K562 (cell line): ENCODE data around the gene B3GAT2. TPM values are rescaled to one million over a fixed set of nuclear protein-coding genes. Genes with fewer than 3 reads are reported as not detected.

ENCODE experiments used
- ATAC-seq: fragments of 200-7000 bp; cut with Tn5 transposase; 3 replicates; pipeline ENCODE4 v1.9.1; 2020; ENCODE audit warnings: moderate library complexity
- BruUV-seq: library from RNA; stranded (reverse); fragments of 400-500 nt; replicated peaks from 2 replicates; lab custom pipeline; 2021; lab: Mats Ljungman, UMichigan
- CTCF ChIA-PET: fragments of 300-600 bp; formaldehyde crosslinking; extraction: SDS; loops from one replicate; lab custom pipeline; 2021; ENCODE audit warnings: low intra/inter-chr PET ratio; lab: Yijun Ruan, JAX
- POLR2A ChIA-PET: fragments of 300-600, 350-650 bp; sonication (Branson Sonifier 250); formaldehyde crosslinking; extraction: SDS; loops from one replicate; lab custom pipeline; 2021; ENCODE audit warnings: antibody characterized with exemption, inconsistent platforms; lab: Yijun Ruan, JAX
- DNase-seq, 4 experiments: peaks; one replicate each; pipeline versions ENCODE4 v3.0.0 to v3.0.0-alpha.2; 2011 to 2018; ENCODE audit warnings: low spot score in 3 of 4, mixed read lengths in 3 of 4; ENCODE audit errors: extremely low read depth in 1 of 4
- FAIRE-seq: peaks from 2 replicates; lab custom pipeline; 2011; peaks lifted over from hg19 to GRCh38; lab: Jason Lieb, UNC
- H2AFZ ChIP-seq: 2 replicates; pipeline ENCODE4 v1.6.0; 2011; ENCODE audit warnings: low read depth, low read length, control low read depth, inconsistent platforms
- H3K27ac ChIP-seq: fragments of 200-600 bp; 3 replicates; pipeline ENCODE4 v1.8.0; 2011; ENCODE audit warnings: low read depth, mild to moderate bottlenecking, control low read depth, inconsistent platforms, low read length, moderate library complexity, mixed read lengths; ENCODE audit errors: extremely low read depth
- H3K27me3 ChIP-seq, 2 experiments: fragments of 300-600 bp in 1 of 2; 2 replicates in 1 of 2; 3 replicates in 1 of 2; pipeline versions ENCODE4 v1.6.0 to v1.8.0; 2011; ENCODE audit warnings: inconsistent platforms in 2 of 2, low read length in 2 of 2, mild to moderate bottlenecking in 1 of 2, mixed read lengths in 1 of 2, moderate library complexity in 1 of 2; ENCODE audit not compliant: control insufficient read depth in 2 of 2, insufficient read depth in 2 of 2
- H3K36me3 ChIP-seq: fragments of 300-600 bp; 3 replicates; pipeline ENCODE4 v1.8.0; 2011; ENCODE audit warnings: mild to moderate bottlenecking, low read length, inconsistent platforms; ENCODE audit not compliant: control insufficient read depth, insufficient read depth
- H3K4me1 ChIP-seq, 2 experiments: fragments of 200-600 bp in 1 of 2; replicated peaks in 1 of 2; 2 replicates in 1 of 2; 3 replicates in 1 of 2; pipeline versions ENCODE4 v1.5.1 to v1.8.0; 2011; ENCODE audit warnings: inconsistent platforms in 2 of 2, low read length in 2 of 2, mild to moderate bottlenecking in 1 of 2, mixed read lengths in 1 of 2, moderate library complexity in 1 of 2; ENCODE audit not compliant: control insufficient read depth in 2 of 2, insufficient read depth in 2 of 2
- H3K4me2 ChIP-seq: 2 replicates; pipeline ENCODE4 v1.6.1; 2011; ENCODE audit warnings: low read length, control low read depth, inconsistent platforms, mixed read lengths; ENCODE audit not compliant: insufficient read depth
- H3K4me3 ChIP-seq: fragments of 200-600 bp; sonication (generic), shearing (Covaris generic); 2 replicates; pipeline ENCODE4 v1.5.1; 2016; ENCODE audit warnings: control low read depth, inconsistent platforms
- H3K79me2 ChIP-seq: fragments of 200-600 bp; 3 replicates; pipeline ENCODE4 v1.8.0; 2011; ENCODE audit warnings: low read length, inconsistent platforms; ENCODE audit not compliant: control insufficient read depth, insufficient read depth
- H3K9ac ChIP-seq, 2 experiments: 2 replicates each; pipeline versions ENCODE4 v1.6.0 to v1.6.1; 2011; ENCODE audit warnings: low read depth in 2 of 2, low read length in 2 of 2, control low read depth in 1 of 2, inconsistent platforms in 1 of 2, mild to moderate bottlenecking in 1 of 2, mixed read lengths in 1 of 2; ENCODE audit not compliant: insufficient read depth in 1 of 2
- H3K9me1 ChIP-seq: one replicate; pipeline ENCODE4 v1.6.0; 2011; ENCODE audit warnings: inconsistent platforms, mild to moderate bottlenecking, low read length, moderate library complexity; ENCODE audit not compliant: control insufficient read depth, insufficient read depth
- H3K9me3 ChIP-seq: replicated peaks from 2 replicates; pipeline ENCODE4 v1.5.1; 2011; ENCODE audit warnings: low read depth, low read length, inconsistent platforms; ENCODE audit not compliant: control insufficient read depth, insufficient read depth
- H4K20me1 ChIP-seq: replicated peaks from 2 replicates; pipeline ENCODE4 v1.6.1; 2011; ENCODE audit warnings: low read length, inconsistent platforms, mixed read lengths; ENCODE audit not compliant: control insufficient read depth, insufficient read depth
- ASH1L ChIP-seq: fragments of 450-650 bp; IDR thresholded peaks from 2 replicates; pipeline ENCODE4 v1.6.1; 2018; ENCODE audit warnings: borderline replicate concordance, mild to moderate bottlenecking, low read depth; ENCODE audit not compliant: partially characterized antibody
- BCOR ChIP-seq: fragments of 450-650 bp; IDR thresholded peaks from 2 replicates; pipeline ENCODE4 v1.6.1; 2016
- CTCF ChIP-seq, 3 experiments: IDR thresholded peaks in 2 of 3; conservative IDR thresholded peaks in 1 of 3; 2 replicates each; pipeline ENCODE4 v1.5.1; 2011 to 2012; ENCODE audit warnings: low read length in 3 of 3, mild to moderate bottlenecking in 3 of 3, control low read depth in 2 of 3, improper control_type of control experiment in 1 of 3, inconsistent platforms in 1 of 3, low read depth in 1 of 3, mixed read lengths in 1 of 3, moderate library complexity in 1 of 3; ENCODE audit not compliant: insufficient read depth in 2 of 3
- DEAF1 ChIP-seq: fragments of 450-650 bp; formaldehyde crosslinking; IDR thresholded peaks from 2 replicates; pipeline ENCODE4 v1.4.0; 2020; ENCODE audit warnings: mild to moderate bottlenecking, moderate library complexity
- DNMT1 ChIP-seq: fragments of 450-650 bp; IDR thresholded peaks from 2 replicates; pipeline ENCODE4 v1.6.1; 2016; ENCODE audit warnings: antibody characterized with exemption, mild to moderate bottlenecking
- GATAD2B ChIP-seq: fragments of 450-650 bp; IDR thresholded peaks from 2 replicates; pipeline ENCODE4 v1.6.1; 2017; ENCODE audit warnings: mild to moderate bottlenecking, borderline replicate concordance
- KHSRP ChIP-seq: fragments of 450-650 bp; IDR thresholded peaks from 2 replicates; pipeline ENCODE4 v1.6.1; 2017
- MLX ChIP-seq, 2 experiments: fragments of 450-650 bp in 1 of 2; sonication (generic) in 1 of 2; formaldehyde crosslinking; conservative IDR thresholded peaks; 2 replicates each; pipeline versions ENCODE4 v1.4.0 to v1.8.1; 2020 to 2022; ENCODE audit warnings: mild to moderate bottlenecking in 1 of 2, missing genetic modification reagents in 1 of 2
- RAD21 ChIP-seq, 2 experiments: fragments of 250-450 bp in 1 of 2; fragments of 450-650 bp in 1 of 2; sonication (Bioruptor Pico) in 1 of 2; formaldehyde crosslinking in 1 of 2; IDR thresholded peaks in 1 of 2; conservative IDR thresholded peaks in 1 of 2; 2 replicates each; pipeline versions ENCODE4 v1.4.0 to v1.8.0; 2020 to 2022; ENCODE audit warnings: mild to moderate bottlenecking in 2 of 2, moderate library complexity in 1 of 2
- RBM25 ChIP-seq: fragments of 200-400 bp; formaldehyde crosslinking; IDR thresholded peaks from 2 replicates; pipeline ENCODE4 v1.6.1; 2018; ENCODE audit warnings: low read length, low read depth, moderate library complexity; ENCODE audit not compliant: severe bottlenecking
- RFX7 ChIP-seq: fragments of 250-450 bp; sonication (Bioruptor Pico); IDR thresholded peaks from 2 replicates; pipeline ENCODE4 v1.5.1; 2021; ENCODE audit warnings: mild to moderate bottlenecking
- TOE1 ChIP-seq, 2 experiments: fragments of 450-650 bp in 1 of 2; sonication (generic) in 1 of 2; formaldehyde crosslinking in 1 of 2; IDR thresholded peaks; 2 replicates each; pipeline versions ENCODE4 v1.7.1 to v1.8.0; 2016 to 2022; ENCODE audit warnings: borderline replicate concordance in 2 of 2, mild to moderate bottlenecking in 2 of 2, antibody characterized with exemption in 1 of 2, inconsistent platforms in 1 of 2, low read depth in 1 of 2, missing genetic modification reagents in 1 of 2, moderate library complexity in 1 of 2
- ZFP36 ChIP-seq: fragments of 150-350 bp; IDR thresholded peaks from 2 replicates; pipeline ENCODE4 v1.6.1; 2018; ENCODE audit warnings: low read length, low read depth; ENCODE audit not compliant: partially characterized antibody
- ZNF12 ChIP-seq: sonication (generic); formaldehyde crosslinking; IDR thresholded peaks from 2 replicates; pipeline ENCODE4 v1.4.0; 2020; ENCODE audit warnings: mild to moderate bottlenecking, missing genetic modification reagents
- ZNF165 ChIP-seq: fragments of 250-450 bp; sonication (Bioruptor Pico); IDR thresholded peaks from 2 replicates; pipeline ENCODE4 v1.4.0; 2020; ENCODE audit warnings: borderline replicate concordance
- ZNF197 ChIP-seq: fragments of 200-800 bp; sonication (Bioruptor generic); IDR thresholded peaks from 2 replicates; pipeline ENCODE4 v1.6.1; 2016; ENCODE audit warnings: low read depth, missing genetic modification characterization, missing compliant biosample characterization
- WGBS: fragments of 100-300 bp; shearing (Covaris generic); methylation state at CpG from one replicate; pipeline ENCODE4 v1.1.6; 2016; ENCODE audit warnings: low coverage, mixed read lengths; ENCODE audit not compliant: insufficient coverage; ENCODE audit errors: missing lambda C conversion rate; 5-methylcytosine and 5-hydroxymethylcytosine counted together
- in situ Hi-C: fragments of 300-500 bp; cut with MboI; formaldehyde crosslinking; loops from 4 replicates; pipeline ENCODE4 v1.15.0; 2018; ENCODE audit warnings: inconsistent platforms, mixed read lengths
- intact Hi-C: fragments of 100-400 bp; cut with micrococcal nuclease; formaldehyde crosslinking; loops from 2 replicates; pipeline ENCODE4 v1.14.2; 2022
- polyA plus RNA-seq, 8 experiments: library from polyadenylated mRNA; depleted of rRNA in 4 of 8; stranded (reverse) in 5 of 8; unstranded in 3 of 8; fragments of >200 nt; fragmentation: Nextera tagmentation in 2 of 8; fragmentation: Illumina TruSeq in 1 of 8; extraction: Ambion mirVana in 2 of 8; extraction: Trizol in 1 of 8; gene quantifications; 2 replicates each; pipeline versions ENCODE4 v1.2.1 to v1.2.3, GENCODE V29; 2011 to 2014; ENCODE audit warnings: inconsistent platforms in 1 of 8, missing spikeins in 1 of 8
- total RNA-seq, 7 experiments: library from RNA; depleted of rRNA in 6 of 7; stranded (reverse); fragments of >200 nt in 6 of 7; fragmentation: Illumina TruSeq in 2 of 7; extraction: Trizol in 2 of 7; gene quantifications; 2 replicates each; pipeline versions ENCODE4 v1.2.1 to v1.2.3, GENCODE V29; 2011 to 2021; ENCODE audit warnings: low replicate concordance in 1 of 7

Gene B3GAT2
- total and polyA plus RNA-seq, 9 of the 15 experiments (the other 6 are each of a cell fraction or from before 2014, with no cell fraction given): 0.01 to 0.43 (median 0.04) TPM; not detected in 4

GRCh38 chr6:70844301-70844700 is 112.6 kb downstream of the B3GAT2 start (continued):
- no peak for TF ChIP-seq KHSRP
- TF ChIP-seq RFX7 (CRISPR knock-in tag): no peak
- TF ChIP-seq ASH1L: no peak
- no peak for TF ChIP-seq DEAF1 (CRISPR knock-in tag)
- no peak for TF ChIP-seq GATAD2B

- Histone ChIP-seq H3K9me3 (no peaks in the 10 kb centered on the region), H3K4me1 (peaks cover 0 to 6% of the 10 kb centered on the region in 2 experiments; a peak in 2 of 5 replicates), H3K4me3 (no peak overlapping the region), H3K79me2 (no peaks in the 10 kb centered on the region), H4K20me1 (peaks cover 2% of the 10 kb centered on the region; the same call in 1 of the 2 replicates), H3K4me2 (no peak overlapping the region), H3K9ac (no peak overlapping the region), H3K27me3 (no peaks in the 10 kb centered on the region), H2AFZ (no peak overlapping the region), H3K36me3 (no peaks in the 10 kb centered on the region), H3K27ac (no peak overlapping the region), H3K9me1 (no peaks in the 10 kb centered on the region)
- intact Hi-C loops: no loop called here
- DNase-seq (no peak), ATAC-seq (0 out of 3 replicates have a peak, but pooled peaks have one; percentile 33), FAIRE-seq (no peak)
- in situ Hi-C loops: no loop called here
- 21% methylated on average over 4 of the region's 4 CpGs for WGBS
- BruUV-seq: no TSS peak
- POLR2A ChIA-PET: no interaction called here
- CTCF ChIA-PET: no interaction called here
- TF ChIP-seq ZNF197 (CRISPR knock-in tag) (no peak), DNMT1 (no peak), ZNF12 (no peak), RAD21 (CRISPR knock-in tag; conservative IDR thresholded peaks at IDR 0.05 in 1 of 2, IDR thresholded peaks at IDR 0.05 in 1 of 2) (peak in 1 of 2 experiments; percentile 21; a peak in 1 of 4 replicates), MLX (CRISPR knock-in tag; conservative IDR thresholded peaks at IDR 0.05) (no peak), BCOR (peak; percentile 38; the same call in 1 of the 2 replicates), TOE1 (IDR thresholded peaks at IDR 0.05; ENCODE audit: borderline replicate concordance) (no peak), TOE1 (CRISPR knock-in tag; IDR thresholded peaks at IDR 0.05; ENCODE audit: borderline replicate concordance, low read depth) (no peak), ZFP36 (peak; percentile 79), CTCF (IDR thresholded peaks at IDR 0.05 in 2 of 3, conservative IDR thresholded peaks at IDR 0.05 in 1 of 3; ENCODE audit: insufficient read depth in 2 of 3, low read depth in 1 of 3, low read length in 3 of 3) (peak; percentile 17 to 30 (median 21); a peak in 2 of 6 replicates), ZNF165 (no peak), RBM25 (peak; percentile 98)
Measured at GRCh38 chr6:70843328-70843918, 113.4 kb downstream of the B3GAT2 start.
